MCF 10A (cell line): Measurements from ENCODE around the gene FGF18. TPM values are rescaled to one million over a fixed set of nuclear protein-coding genes. Genes with fewer than 3 reads are reported as not detected.

Experiments used
- BruUV-seq: library from RNA; stranded (reverse); fragments of 400-500 nt; replicated peaks from 2 replicates; lab custom pipeline; 2021; lab: Mats Ljungman, UMichigan
- CTCF ChIA-PET: fragments of 300-600 bp; sonication (Branson Sonifier 250); formaldehyde crosslinking; extraction: SDS; loops from one replicate; lab custom pipeline; 2021; ENCODE audit warnings: antibody characterized with exemption, inconsistent platforms; lab: Yijun Ruan, JAX
- POLR2A ChIA-PET: fragments of 300-600, 350-650 bp; sonication (Branson Sonifier 250); formaldehyde crosslinking; extraction: SDS; loops from one replicate; lab custom pipeline; 2020; ENCODE audit warnings: antibody characterized with exemption, inconsistent platforms; lab: Yijun Ruan, JAX
- DNase-seq: peaks from one replicate; pipeline ENCODE4 v3.0.0-alpha.2; 2018; ENCODE audit not compliant: unreplicated experiment
- H3K27ac Mint-ChIP-seq: one replicate; pipeline ENCODE4 v1.8.0; 2022; ENCODE audit warnings: mild to moderate bottlenecking, low read depth, mixed read lengths; ENCODE audit not compliant: unreplicated experiment
- H3K27me3 Mint-ChIP-seq: one replicate; pipeline ENCODE4 v1.8.0; 2022; ENCODE audit warnings: mixed read lengths; ENCODE audit not compliant: insufficient read depth, unreplicated experiment
- H3K36me3 Mint-ChIP-seq: one replicate; pipeline ENCODE4 v1.8.0; 2022; ENCODE audit warnings: mild to moderate bottlenecking, moderate library complexity, mixed read lengths; ENCODE audit not compliant: insufficient read depth, unreplicated experiment
- H3K4me1 Mint-ChIP-seq: one replicate; pipeline ENCODE4 v1.8.0; 2022; ENCODE audit warnings: mixed read lengths; ENCODE audit not compliant: insufficient read depth, unreplicated experiment
- H3K4me3 Mint-ChIP-seq: one replicate; pipeline ENCODE4 v1.8.0; 2022; ENCODE audit warnings: mild to moderate bottlenecking, moderate library complexity, mixed read lengths; ENCODE audit not compliant: unreplicated experiment
- H3K9me3 Mint-ChIP-seq: one replicate; pipeline ENCODE4 v1.8.0; 2022; ENCODE audit warnings: mixed read lengths; ENCODE audit not compliant: unreplicated experiment
- intact Hi-C: fragments of 100-400 bp; cut with micrococcal nuclease; formaldehyde crosslinking; loops from 2 replicates; pipeline ENCODE4 v1.14.1; 2022
- total RNA-seq: library from RNA; stranded (reverse); gene quantifications from 2 replicates; pipeline ENCODE4 v1.2.3, GENCODE V29; 2022
- TF ChIP-seq, protein P1 (sequence below): fragments of 200-600 bp; IDR thresholded peaks from one replicate; pipeline ENCODE4 v1.8.0; 2022; ENCODE audit warnings: antibody characterized with exemption, mild to moderate bottlenecking; ENCODE audit not compliant: unreplicated experiment

FGF18 gene
- total RNA-seq, 1 experiment from 2014 or later = not detected

DNA sequence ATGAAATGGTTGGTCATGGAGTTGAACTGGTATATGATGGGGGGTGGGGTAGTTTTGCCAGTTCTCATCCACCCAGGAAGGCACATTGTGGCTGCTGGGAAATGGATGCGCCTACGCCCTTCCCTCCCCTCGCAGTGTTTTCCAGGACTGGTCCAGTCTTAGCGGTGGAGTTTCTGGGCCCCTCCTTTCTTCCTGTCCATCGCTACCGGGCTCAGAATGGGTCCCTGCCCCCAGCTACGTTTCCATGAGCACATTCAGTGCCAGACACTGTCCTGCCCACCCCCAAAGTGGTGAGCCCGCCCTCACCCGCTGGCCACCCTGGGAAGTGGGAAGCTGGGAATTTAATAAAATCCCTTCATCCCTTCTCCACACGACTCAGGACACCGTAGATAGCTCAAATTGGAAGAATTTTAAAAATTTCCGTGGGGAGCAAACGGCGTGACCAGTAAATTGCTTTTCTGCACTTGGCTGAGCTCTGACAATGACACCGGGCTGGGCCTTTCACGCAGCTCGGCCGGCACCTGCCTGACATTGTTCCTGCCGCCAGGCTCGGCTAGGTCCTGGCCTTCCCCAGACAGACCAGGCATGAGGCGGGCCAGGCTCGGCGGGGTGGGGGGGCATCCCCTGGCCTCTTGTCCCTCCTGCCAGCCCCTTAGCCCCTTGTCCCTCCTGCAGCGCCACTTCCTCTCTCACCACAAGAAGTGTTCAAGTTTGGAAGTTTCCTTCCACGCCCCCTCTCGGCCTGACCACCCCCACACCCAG, 3.6 kb downstream of the FGF18 start:
- Mint-ChIP-seq H3K27ac (no peak overlapping the region), H3K9me3 (no peaks in the 10 kb centered on the region), H3K27me3 (no peaks in the 10 kb centered on the region), H3K4me3 (no peak overlapping the region), H3K36me3 (peaks cover 18% of the 10 kb centered on the region), H3K4me1 (peaks cover 18% of the 10 kb centered on the region)
- no peak for DNase-seq
- ChIA-PET POLR2A (interaction anchor here (0.6 kb wide), 1 partner anchor 197 kb away, joined by 3 read pairs; no protein-coding TSS in a partner anchor), CTCF (interaction anchor here (0.6 to 7.6 kb wide), 4 partner anchors 87 to 484 kb away, joined by 3 to 191 read pairs (median 3); no protein-coding TSS in a partner anchor)
- intact Hi-C loops = no loop called here
- TF ChIP-seq, protein P1, sequence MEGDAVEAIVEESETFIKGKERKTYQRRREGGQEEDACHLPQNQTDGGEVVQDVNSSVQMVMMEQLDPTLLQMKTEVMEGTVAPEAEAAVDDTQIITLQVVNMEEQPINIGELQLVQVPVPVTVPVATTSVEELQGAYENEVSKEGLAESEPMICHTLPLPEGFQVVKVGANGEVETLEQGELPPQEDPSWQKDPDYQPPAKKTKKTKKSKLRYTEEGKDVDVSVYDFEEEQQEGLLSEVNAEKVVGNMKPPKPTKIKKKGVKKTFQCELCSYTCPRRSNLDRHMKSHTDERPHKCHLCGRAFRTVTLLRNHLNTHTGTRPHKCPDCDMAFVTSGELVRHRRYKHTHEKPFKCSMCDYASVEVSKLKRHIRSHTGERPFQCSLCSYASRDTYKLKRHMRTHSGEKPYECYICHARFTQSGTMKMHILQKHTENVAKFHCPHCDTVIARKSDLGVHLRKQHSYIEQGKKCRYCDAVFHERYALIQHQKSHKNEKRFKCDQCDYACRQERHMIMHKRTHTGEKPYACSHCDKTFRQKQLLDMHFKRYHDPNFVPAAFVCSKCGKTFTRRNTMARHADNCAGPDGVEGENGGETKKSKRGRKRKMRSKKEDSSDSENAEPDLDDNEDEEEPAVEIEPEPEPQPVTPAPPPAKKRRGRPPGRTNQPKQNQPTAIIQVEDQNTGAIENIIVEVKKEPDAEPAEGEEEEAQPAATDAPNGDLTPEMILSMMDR = no peak
- no TSS peak for BruUV-seq

DNA sequence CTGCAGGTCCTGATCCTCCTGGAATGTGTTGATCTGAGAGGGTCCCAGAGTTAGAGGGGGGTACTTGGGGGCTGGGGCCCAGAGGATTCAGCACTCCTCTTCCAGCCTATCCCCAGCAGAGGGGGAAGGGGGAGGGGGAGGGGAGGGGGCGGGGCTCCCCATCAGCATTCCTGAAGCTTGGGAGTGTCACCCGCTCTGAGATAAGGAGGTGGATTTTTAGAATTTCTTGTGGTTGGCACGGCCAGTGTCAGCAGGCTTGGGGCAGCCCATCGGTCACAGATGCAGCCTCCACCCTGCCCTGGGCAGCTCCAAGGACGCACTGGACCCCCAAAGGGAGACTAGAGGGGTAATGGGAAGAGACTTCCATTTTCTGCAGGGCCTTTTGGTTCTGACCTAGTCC, 5.3 kb downstream of the FGF18 start:
- H3K4me3 Mint-ChIP-seq = no peak overlapping the region
- H3K4me1 Mint-ChIP-seq = peaks cover 13% of the 10 kb centered on the region
- H3K27me3 Mint-ChIP-seq = no peaks in the 10 kb centered on the region
- BruUV-seq = no TSS peak
- TF ChIP-seq, protein P1 = no peak
- peaks cover 10% of the 10 kb centered on the region for H3K36me3 Mint-ChIP-seq
- intact Hi-C loops = no loop called here
- DNase-seq = no peak
- POLR2A ChIA-PET = no interaction called here
- CTCF ChIA-PET = no interaction called here
- H3K9me3 Mint-ChIP-seq = no peaks in the 10 kb centered on the region
- no peak overlapping the region for H3K27ac Mint-ChIP-seq

DNA sequence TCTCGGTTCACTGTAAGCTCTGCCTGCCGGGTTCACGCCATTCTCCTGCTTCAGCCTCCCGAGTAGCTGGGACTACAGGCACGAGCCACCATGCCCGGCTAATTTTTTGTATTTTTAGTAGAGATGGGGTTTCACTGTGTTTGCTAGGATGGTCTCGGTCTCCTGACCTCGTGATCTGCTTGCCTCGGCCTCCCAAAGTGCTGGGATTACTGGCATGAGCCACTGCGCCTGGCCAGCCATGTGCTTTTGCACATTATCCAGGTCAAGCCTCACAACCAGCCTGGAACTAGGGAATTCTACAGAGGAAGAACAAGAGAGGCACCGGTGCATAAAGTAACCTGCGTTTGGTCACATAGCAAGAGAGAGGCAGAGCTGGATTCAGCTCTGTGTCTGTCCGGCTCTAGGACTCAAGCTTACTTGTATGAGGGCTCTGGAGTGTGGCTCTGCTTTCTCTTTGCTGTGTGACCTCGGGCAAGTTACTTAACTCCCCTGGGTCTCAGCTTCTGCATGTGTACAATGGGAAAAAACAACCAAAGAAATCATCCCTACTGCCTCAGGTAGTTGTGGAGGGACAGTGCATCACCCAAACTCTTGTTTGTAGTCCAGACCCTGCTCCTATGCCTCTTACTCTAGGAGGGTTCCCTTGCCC, 6.3 kb downstream of the FGF18 start:
- Mint-ChIP-seq H3K4me3 (no peak overlapping the region), H3K27ac (no peak overlapping the region), H3K4me1 (peaks cover 6% of the 10 kb centered on the region), H3K9me3 (no peaks in the 10 kb centered on the region), H3K36me3 (peaks cover 10% of the 10 kb centered on the region), H3K27me3 (no peaks in the 10 kb centered on the region)
- TF ChIP-seq, protein P1 = no peak
- POLR2A ChIA-PET = no interaction called here
- BruUV-seq = no TSS peak
- DNase-seq = no peak
- CTCF ChIA-PET = interaction anchor here (0.6 to 0.8 kb wide), 5 partner anchors 18 to 1154 kb away, joined by 3 read pairs; no protein-coding TSS in a partner anchor
- intact Hi-C loops = no loop called here

GRCh38 chr5:171426266-171426665, 6.8 kb downstream of the FGF18 start:
- POLR2A ChIA-PET = no interaction called here
- CTCF ChIA-PET = interaction anchor here (0.6 to 0.7 kb wide), 4 partner anchors 17 to 1153 kb away, joined by 3 to 4 read pairs (median 3); no protein-coding TSS in a partner anchor

More at GRCh38 chr5:171426266-171426665, 6.8 kb downstream of the FGF18 start:
- H3K4me1 Mint-ChIP-seq = peaks cover under 1% of the 10 kb centered on the region
- H3K27ac Mint-ChIP-seq = no peak overlapping the region
- peaks cover 10% of the 10 kb centered on the region for H3K36me3 Mint-ChIP-seq
- no peak for DNase-seq
- intact Hi-C loops = no loop called here
- no peaks in the 10 kb centered on the region for H3K27me3 Mint-ChIP-seq
- no TSS peak for BruUV-seq
- H3K4me3 Mint-ChIP-seq = no peak overlapping the region
- TF ChIP-seq, protein P1 = no peak
- no peaks in the 10 kb centered on the region for H3K9me3 Mint-ChIP-seq
